ENCODE results near the gene NEURL1B. TPM values are rescaled to one million over a fixed set of nuclear protein-coding genes. Genes with fewer than 3 reads are reported as not detected.
"Not testable (repeated sequence)": the region's sequence is repeated elsewhere in the genome, so short reads cannot be mapped to it uniquely, and the experiment has no call there.

Gene NEURL1B
- total RNA-seq, 4 donors from 2014 or later: 33.6 to 98.8 (median 93.2) TPM

GRCh38 chr5:172647352-172648012 lies 6.4 kb downstream of the NEURL1B start:
- Histone ChIP-seq H3K36me3 (peaks cover 0 to 5% (median 0%) of the 10 kb centered on the region in 3 donors), H3K9me3 (no peaks in the 10 kb centered on the region), H3K27ac (peak overlapping the region in 3 of 4 donors; percentile 67 to 99 (median 74)), H3K4me3 (no peak overlapping the region), H3K27me3 (no peaks in the 10 kb centered on the region), H3K4me1 (peaks cover 0 to 87% (median 27%) of the 10 kb centered on the region in 4 donors)
- no peak for DNase-seq (ENCODE audit: low spot score in 2 of 2)
- TF ChIP-seq CTCF (IDR thresholded peaks at IDR 0.05) (no peak), EP300 (IDR thresholded peaks at IDR 0.05) (no peak), POLR2A (IDR thresholded peaks at IDR 0.05) (no peak)
- WGBS, 2 donors: 68 to 73% methylated on average over 10 to 11 of the region's 11 CpGs

GRCh38 chr5:172648013-172648381 lies 6.9 kb downstream of the NEURL1B start:
- Histone ChIP-seq H3K4me3 (no peak overlapping the region), H3K36me3 (peaks cover 0 to 5% (median 0%) of the 10 kb centered on the region in 3 donors), H3K27me3 (no peaks in the 10 kb centered on the region), H3K4me1 (peaks cover 0 to 90% (median 27%) of the 10 kb centered on the region in 4 donors), H3K27ac (peak overlapping the region in 3 of 4 donors; percentile 67 to 99 (median 74)), H3K9me3 (no peaks in the 10 kb centered on the region)
- 73 to 84% methylated on average over 5 to 7 of the region's 7 CpGs for WGBS, 2 donors
- no peak for DNase-seq (ENCODE audit: low spot score in 2 of 2)
- TF ChIP-seq CTCF (IDR thresholded peaks at IDR 0.05) (no peak), POLR2A (IDR thresholded peaks at IDR 0.05) (no peak), EP300 (IDR thresholded peaks at IDR 0.05) (no peak)

GRCh38 chr5:172648755-172649154 lies 7.7 kb downstream of the NEURL1B start:
- no peak for TF ChIP-seq EP300 (IDR thresholded peaks at IDR 0.05)
- TF ChIP-seq POLR2A (IDR thresholded peaks at IDR 0.05): no peak
- no peak for TF ChIP-seq CTCF (IDR thresholded peaks at IDR 0.05)
- peak overlapping the region in 2 of 4 donors; percentile 74 to 99 for H3K27ac ChIP-seq
- H3K9me3 ChIP-seq: no peaks in the 10 kb centered on the region
- no peaks in the 10 kb centered on the region for H3K27me3 ChIP-seq
- H3K36me3 ChIP-seq: peaks cover 0 to 5% (median 0%) of the 10 kb centered on the region in 3 donors
- WGBS, 2 donors: 71 to 78% methylated on average over 3 of the region's 3 CpGs
- no peak overlapping the region for H3K4me3 ChIP-seq
- peaks cover 0 to 84% (median 22%) of the 10 kb centered on the region in 4 donors for H3K4me1 ChIP-seq
- DNase-seq (ENCODE audit: low spot score in 2 of 2): no peak

GRCh38 chr5:172656496-172656895 lies 15.4 kb downstream of the NEURL1B start:
- WGBS, 2 donors: 95% methylated on average over 13 of the region's 13 CpGs
- H3K36me3 ChIP-seq: peaks cover 0 to 14% (median 0%) of the 10 kb centered on the region in 3 donors
- peak overlapping the region in 2 of 4 donors; percentile 93 for H3K27ac ChIP-seq
- peaks cover 0 to 14% (median 3%) of the 10 kb centered on the region in 4 donors for H3K9me3 ChIP-seq
- not testable (repeated sequence) for H3K27me3 ChIP-seq; DNase-seq (ENCODE audit: low spot score in 2 of 2); H3K4me3 ChIP-seq
- peaks cover 0 to 58% (median 32%) of the 10 kb centered on the region in 4 donors for H3K4me1 ChIP-seq

- DNase-seq (ENCODE audit: low spot score in 2 of 2): not testable (repeated sequence)
Measured at GRCh38 chr5:172657524-172658233, 16.6 kb downstream of the NEURL1B start.

GRCh38 chr5:172658391-172658790 lies 17.3 kb downstream of the NEURL1B start:
- Histone ChIP-seq H3K36me3 (peaks cover 0 to 14% (median 0%) of the 10 kb centered on the region in 3 donors), H3K4me3 (no peak overlapping the region), H3K4me1 (peaks cover 0 to 57% (median 43%) of the 10 kb centered on the region in 4 donors), H3K27me3 (no peaks in the 10 kb centered on the region), H3K9me3 (peaks cover 0 to 14% (median 3%) of the 10 kb centered on the region in 4 donors), H3K27ac (peak overlapping the region; percentile 79 to 93 (median 92))
- WGBS, 2 donors: 52 to 63% methylated on average over 6 to 7 of the region's 8 CpGs
- TF ChIP-seq CTCF (IDR thresholded peaks at IDR 0.05): no peak
- TF ChIP-seq EP300 (IDR thresholded peaks at IDR 0.05): no peak
- TF ChIP-seq POLR2A (IDR thresholded peaks at IDR 0.05): no peak
- no peak for DNase-seq (ENCODE audit: low spot score in 2 of 2)

More at GRCh38 chr5:172657524-172658233, 16.6 kb downstream of the NEURL1B start:
- Histone ChIP-seq H3K27ac (peak overlapping the region; percentile 79 to 93 (median 92)), H3K36me3 (peaks cover 0 to 14% (median 0%) of the 10 kb centered on the region in 3 donors), H3K4me1 (peaks cover 0 to 53% (median 40%) of the 10 kb centered on the region in 4 donors), H3K9me3 (peaks cover 0 to 14% (median 3%) of the 10 kb centered on the region in 4 donors)
- not testable (repeated sequence) for H3K27me3 ChIP-seq, H3K4me3 ChIP-seq
- WGBS, 2 donors: 71 to 74% methylated on average over 17 of the region's 17 CpGs

Measured in tibial nerve (tissue), 4 donors.